Neural progenitor cell (in vitro differentiated cells): Measurements from ENCODE around the gene AFF1. TPM values are rescaled to one million over a fixed set of nuclear protein-coding genes. Genes with fewer than 3 reads are reported as not detected.

Experiments used
- DNase-seq: peaks from one replicate; pipeline ENCODE4 v3.0.0-alpha.2; 2016; ENCODE audit warnings: low spot score
- H2AFZ ChIP-seq: fragments of 200-600 bp; sonication (generic); replicated peaks from 2 replicates; pipeline ENCODE4 v1.6.1; 2016; ENCODE audit warnings: antibody characterized with exemption
- H3F3A ChIP-seq: fragments of 200-600 bp; sonication (generic); 2 replicates; pipeline ENCODE4 v1.6.1; 2016; ENCODE audit warnings: antibody characterized with exemption, low read depth
- H3K27ac ChIP-seq: fragments of 200-600 bp; sonication (generic); 2 replicates; pipeline ENCODE4 v1.5.1; 2016; ENCODE audit warnings: mild to moderate bottlenecking
- H3K27me3 ChIP-seq: fragments of 200-600 bp; sonication (generic); 2 replicates; pipeline ENCODE4 v1.6.1; 2016; ENCODE audit warnings: mild to moderate bottlenecking, moderate library complexity
- H3K36me3 ChIP-seq: fragments of 200-600 bp; sonication (generic); 2 replicates; pipeline ENCODE4 v1.5.1; 2016
- H3K4me1 ChIP-seq: fragments of 200-600 bp; sonication (generic); 2 replicates; pipeline ENCODE4 v1.6.1; 2016; ENCODE audit warnings: mixed run types
- H3K4me2 ChIP-seq: fragments of 200-600 bp; sonication (generic); 2 replicates; pipeline ENCODE4 v1.6.1; 2016
- H3K4me3 ChIP-seq: fragments of 200-600 bp; sonication (generic); 2 replicates; pipeline ENCODE4 v1.5.1; 2016
- H3K79me2 ChIP-seq: fragments of 200-600 bp; sonication (generic); 2 replicates; pipeline ENCODE4 v1.6.1; 2016; ENCODE audit warnings: low read depth
- H3K9ac ChIP-seq: fragments of 200-600 bp; sonication (generic); 2 replicates; pipeline ENCODE4 v1.6.1; 2016
- H3K9me3 ChIP-seq: fragments of 200-600 bp; sonication (generic); 2 replicates; pipeline ENCODE4 v1.5.1; 2016; ENCODE audit warnings: low read depth
- H4K20me1 ChIP-seq: fragments of 200-600 bp; sonication (generic); 2 replicates; pipeline ENCODE4 v1.6.1; 2016; ENCODE audit warnings: low read depth
- H3K27ac Mint-ChIP-seq: 3 replicates; pipeline ENCODE4 v1.8.0; 2021; ENCODE audit warnings: mixed read lengths
- H3K27me3 Mint-ChIP-seq: 2 replicates; pipeline ENCODE4 v1.8.0; 2022; ENCODE audit warnings: low read depth, mild to moderate bottlenecking, inconsistent platforms, moderate library complexity, mixed read lengths; ENCODE audit not compliant: insufficient read depth
- H3K36me3 Mint-ChIP-seq: 3 replicates; pipeline ENCODE4 v1.8.0; 2021; ENCODE audit warnings: mixed read lengths
- H3K4me1 Mint-ChIP-seq: 3 replicates; pipeline ENCODE4 v1.8.0; 2021; ENCODE audit warnings: mixed read lengths
- H3K4me3 Mint-ChIP-seq: 3 replicates; pipeline ENCODE4 v1.8.0; 2021; ENCODE audit warnings: mild to moderate bottlenecking, moderate library complexity, mixed read lengths
- H3K9me3 Mint-ChIP-seq: 3 replicates; pipeline ENCODE4 v1.8.0; 2020; ENCODE audit warnings: mixed read lengths
- CTCF ChIP-seq: fragments of 200-600 bp; sonication (generic); IDR thresholded peaks from 2 replicates; pipeline ENCODE4 v1.5.1; 2017; ENCODE audit warnings: antibody characterized with exemption, mild to moderate bottlenecking
- EZH2 ChIP-seq: fragments of 200-600 bp; sonication (generic); IDR thresholded peaks from 2 replicates; pipeline ENCODE4 v1.6.1; 2017; ENCODE audit warnings: antibody characterized with exemption, mild to moderate bottlenecking, moderate library complexity
- EZH2phosphoT487 ChIP-seq: fragments of 200-600 bp; sonication (generic); IDR thresholded peaks from 2 replicates; pipeline ENCODE4 v1.6.1; 2017; ENCODE audit warnings: antibody characterized with exemption
- total RNA-seq: library from RNA; depleted of rRNA; stranded (reverse); fragments of >200 nt; gene quantifications from 2 replicates; pipeline ENCODE4 v1.2.3, GENCODE V29; 2015; ENCODE audit warnings: low replicate concordance

The AFF1 gene
- total RNA-seq, 1 donor from 2014 or later, result 29.0 TPM

GRCh38 chr4:87088186-87088585 lies 153.4 kb downstream of the AFF1 start:
- Mint-ChIP-seq H3K27ac (no peak overlapping the region), H3K9me3 (no peaks in the 10 kb centered on the region), H3K4me3 (no peak overlapping the region), H3K4me1 (peaks cover 17% of the 10 kb centered on the region), H3K27me3 (no peaks in the 10 kb centered on the region), H3K36me3 (peaks cover 17% of the 10 kb centered on the region)
- H3K36me3 ChIP-seq, result no peaks in the 10 kb centered on the region
- H3K4me3 ChIP-seq, result no peak overlapping the region
- no peak overlapping the region for H3K27ac ChIP-seq
- H3K9me3 ChIP-seq, result no peaks in the 10 kb centered on the region
- no peak overlapping the region for H3K9ac ChIP-seq
- TF ChIP-seq CTCF, result no peak
- TF ChIP-seq EZH2, result no peak
- no peak for TF ChIP-seq EZH2phosphoT487
- no peak overlapping the region for H3K4me2 ChIP-seq
- no peak for DNase-seq
- H3F3A ChIP-seq, result no peaks in the 10 kb centered on the region
- no peaks in the 10 kb centered on the region for H3K27me3 ChIP-seq
- H3K4me1 ChIP-seq, result peaks cover 4% of the 10 kb centered on the region
- peaks cover 24% of the 10 kb centered on the region for H3K79me2 ChIP-seq
- H4K20me1 ChIP-seq, result no peaks in the 10 kb centered on the region
- H2AFZ ChIP-seq, result no peak overlapping the region

- Histone ChIP-seq H3K4me3 (no peak overlapping the region), H3K36me3 (no peaks in the 10 kb centered on the region), H4K20me1 (no peaks in the 10 kb centered on the region), H3F3A (peaks cover 3% of the 10 kb centered on the region), H3K9me3 (no peaks in the 10 kb centered on the region), H3K9ac (no peak overlapping the region), H3K79me2 (peaks cover 16% of the 10 kb centered on the region), H3K27ac (no peak overlapping the region), H3K4me1 (peaks cover 4% of the 10 kb centered on the region), H2AFZ (no peak overlapping the region), H3K4me2 (no peak overlapping the region), H3K27me3 (no peaks in the 10 kb centered on the region)
- peaks cover 20% of the 10 kb centered on the region for H3K4me1 Mint-ChIP-seq
- H3K9me3 Mint-ChIP-seq, result no peaks in the 10 kb centered on the region
- H3K27ac Mint-ChIP-seq, result no peak overlapping the region
- TF ChIP-seq EZH2phosphoT487 (no peak), EZH2 (no peak), CTCF (no peak)
- H3K4me3 Mint-ChIP-seq, result no peak overlapping the region
- H3K36me3 Mint-ChIP-seq, result peaks cover 14% of the 10 kb centered on the region
- DNase-seq, result no peak
- H3K27me3 Mint-ChIP-seq, result no peaks in the 10 kb centered on the region
Observed at GRCh38 chr4:87089368-87089767, 154.6 kb downstream of the AFF1 start.

GRCh38 chr4:87090305-87090704 lies 155.5 kb downstream of the AFF1 start:
- Histone ChIP-seq H2AFZ (no peak overlapping the region), H3K9ac (no peak overlapping the region), H3K27ac (no peak overlapping the region), H3K27me3 (no peaks in the 10 kb centered on the region), H3K79me2 (peaks cover 16% of the 10 kb centered on the region), H3K9me3 (no peaks in the 10 kb centered on the region), H3K4me1 (peaks cover 4% of the 10 kb centered on the region), H3K4me3 (no peak overlapping the region), H3K4me2 (no peak overlapping the region), H3F3A (peaks cover 3% of the 10 kb centered on the region), H3K36me3 (no peaks in the 10 kb centered on the region), H4K20me1 (no peaks in the 10 kb centered on the region)
- DNase-seq, result no peak
- no peaks in the 10 kb centered on the region for H3K27me3 Mint-ChIP-seq
- TF ChIP-seq EZH2phosphoT487, result no peak
- no peak for TF ChIP-seq EZH2
- TF ChIP-seq CTCF, result no peak
- no peak overlapping the region for H3K4me3 Mint-ChIP-seq
- H3K36me3 Mint-ChIP-seq, result peaks cover 9% of the 10 kb centered on the region
- no peaks in the 10 kb centered on the region for H3K9me3 Mint-ChIP-seq
- peaks cover 20% of the 10 kb centered on the region for H3K4me1 Mint-ChIP-seq
- H3K27ac Mint-ChIP-seq, result no peak overlapping the region
